COLO668 (cell line): ENCODE results near the gene ILDR2.

Source experiments
- DNase-seq: peaks from one replicate; lab custom pipeline; 2025; ENCODE audit not compliant: unreplicated experiment; lab: John Stamatoyannopoulos, UW

The ILDR2 gene, protein sequence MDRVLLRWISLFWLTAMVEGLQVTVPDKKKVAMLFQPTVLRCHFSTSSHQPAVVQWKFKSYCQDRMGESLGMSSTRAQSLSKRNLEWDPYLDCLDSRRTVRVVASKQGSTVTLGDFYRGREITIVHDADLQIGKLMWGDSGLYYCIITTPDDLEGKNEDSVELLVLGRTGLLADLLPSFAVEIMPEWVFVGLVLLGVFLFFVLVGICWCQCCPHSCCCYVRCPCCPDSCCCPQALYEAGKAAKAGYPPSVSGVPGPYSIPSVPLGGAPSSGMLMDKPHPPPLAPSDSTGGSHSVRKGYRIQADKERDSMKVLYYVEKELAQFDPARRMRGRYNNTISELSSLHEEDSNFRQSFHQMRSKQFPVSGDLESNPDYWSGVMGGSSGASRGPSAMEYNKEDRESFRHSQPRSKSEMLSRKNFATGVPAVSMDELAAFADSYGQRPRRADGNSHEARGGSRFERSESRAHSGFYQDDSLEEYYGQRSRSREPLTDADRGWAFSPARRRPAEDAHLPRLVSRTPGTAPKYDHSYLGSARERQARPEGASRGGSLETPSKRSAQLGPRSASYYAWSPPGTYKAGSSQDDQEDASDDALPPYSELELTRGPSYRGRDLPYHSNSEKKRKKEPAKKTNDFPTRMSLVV

DNA sequence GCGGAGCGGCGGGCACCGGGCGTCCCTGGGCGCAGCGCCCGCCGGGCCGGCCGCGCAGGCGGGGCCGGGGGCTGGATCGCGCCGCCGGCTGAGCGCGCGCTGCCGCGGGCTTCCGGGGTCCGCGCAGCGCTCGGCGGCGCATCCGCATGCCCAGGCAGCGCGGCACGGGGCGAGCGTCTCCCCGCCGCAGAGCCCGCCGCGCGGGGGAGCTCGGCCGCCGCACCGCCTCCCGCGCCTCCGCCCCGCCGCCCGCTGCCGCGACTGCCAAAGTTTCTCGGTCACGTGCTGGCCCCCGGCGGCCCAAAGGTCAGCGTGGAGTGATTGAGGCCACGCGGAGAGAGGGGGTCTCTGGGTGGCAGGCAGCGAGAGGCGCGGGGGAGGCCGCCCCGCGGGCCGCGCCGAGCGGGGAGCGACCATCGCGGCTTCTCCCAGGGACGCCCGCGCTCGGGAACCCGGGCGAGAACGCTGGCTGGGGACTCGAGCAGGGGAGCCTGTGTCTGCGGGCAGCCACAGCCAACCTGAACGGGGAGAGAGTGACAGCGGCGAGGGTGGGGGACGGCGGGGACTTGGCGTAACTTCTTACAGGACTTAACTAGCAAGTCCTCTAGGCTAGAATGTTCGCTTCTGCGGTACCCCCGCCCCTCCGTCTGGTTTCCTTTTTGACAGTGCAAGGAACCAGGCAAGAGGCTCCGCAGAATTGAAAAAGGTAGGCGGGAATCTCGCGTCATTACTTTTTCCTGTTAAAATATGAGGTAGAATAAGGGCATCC, at the start of gene ILDR2:
TSS of gene ILDR2 (minus strand) at position 180 of the 769 bp plus-strand sequence. CDS start 272 bp downstream, outside the sequence.
- DNase-seq, result peak; percentile 83

DNA sequence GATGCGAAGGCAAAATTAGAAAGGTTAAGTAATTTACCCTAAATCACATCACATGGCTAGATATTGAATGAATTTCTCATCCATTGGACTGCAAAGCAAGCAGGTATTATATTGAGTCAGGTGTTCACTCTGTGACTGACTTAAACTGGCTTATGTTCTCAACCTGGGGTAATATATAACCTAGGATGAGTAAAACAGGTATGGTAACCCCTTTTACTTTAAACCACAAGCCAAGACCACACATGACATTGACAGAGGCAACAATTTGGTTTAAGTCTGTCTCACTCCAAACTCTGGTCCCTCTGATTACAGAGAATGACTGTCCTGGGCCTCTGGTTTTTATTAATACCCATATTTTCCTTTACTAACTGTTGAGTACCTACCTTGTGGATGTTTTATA, 47.0 kb upstream of the ILDR2 start:
- no peak for DNase-seq

DNA sequence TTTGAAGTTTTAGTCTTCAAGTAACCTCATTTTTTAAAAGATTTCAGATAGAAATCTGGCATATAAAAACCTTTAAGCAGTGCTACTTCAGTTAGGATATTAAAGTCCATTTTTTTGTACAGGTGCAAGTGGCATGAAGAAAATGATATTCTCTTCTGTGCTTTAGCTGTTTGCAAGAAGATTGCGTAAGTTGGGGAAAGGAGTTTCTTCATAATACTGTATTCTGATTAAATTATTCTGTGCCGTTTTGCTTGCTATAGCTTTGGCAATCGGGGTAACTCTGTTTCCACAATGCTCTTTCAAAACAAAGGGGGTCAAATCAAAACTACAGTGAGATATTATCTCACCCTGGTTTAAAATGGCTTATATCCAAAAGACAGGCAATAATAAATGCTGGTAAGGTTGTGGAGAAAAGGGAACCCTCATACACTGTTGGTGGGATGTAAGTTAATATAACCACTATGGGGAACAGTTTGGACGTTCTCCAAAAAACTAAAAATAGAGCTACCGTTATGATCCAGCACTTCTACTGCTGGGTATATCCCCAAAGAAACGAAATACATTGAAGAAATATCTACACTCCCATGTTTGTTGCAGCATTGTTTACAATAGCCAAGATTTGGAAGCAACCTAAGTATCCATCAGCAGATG, 40.9 kb upstream of the ILDR2 start:
- DNase-seq, result no peak

DNA sequence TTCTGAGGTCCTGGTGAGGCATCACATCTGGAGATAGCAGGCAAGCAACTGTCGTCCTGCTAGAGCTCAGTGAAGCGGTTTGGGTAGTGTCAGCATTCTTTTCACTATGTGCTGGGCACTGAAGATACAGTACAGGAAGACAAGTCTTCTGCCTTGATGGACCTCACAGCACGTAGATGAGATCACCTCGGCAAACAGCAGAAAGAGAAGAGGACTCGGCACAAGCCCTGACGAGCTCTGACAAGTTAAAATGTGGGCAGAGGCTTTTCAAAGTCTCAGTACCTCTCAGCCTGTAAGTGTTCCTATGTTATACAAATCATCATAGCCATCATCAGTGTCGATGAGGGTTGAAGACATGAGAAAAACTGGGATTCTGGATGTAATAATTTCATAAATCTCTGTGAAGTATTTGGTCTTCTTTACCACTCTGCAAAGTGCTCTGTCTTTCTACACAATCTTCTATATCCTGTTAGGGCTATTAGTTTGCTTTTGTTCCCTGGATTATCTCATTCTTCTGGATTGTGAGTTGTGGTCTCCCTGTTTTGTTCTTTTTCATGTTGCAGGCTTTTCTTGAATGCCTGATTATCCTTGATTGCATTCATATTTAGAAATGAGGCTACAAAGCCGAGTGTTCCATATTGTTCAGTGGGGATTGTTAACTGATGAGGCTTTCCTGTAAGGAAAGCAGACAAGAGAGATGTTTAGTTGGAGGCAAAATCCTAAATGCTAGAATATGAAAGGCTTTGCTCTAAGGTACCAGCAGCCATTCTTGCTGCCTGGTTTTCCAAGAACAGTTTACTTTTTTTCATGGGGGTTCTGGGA, 38.0 kb upstream of the ILDR2 start:
- no peak for DNase-seq

DNA sequence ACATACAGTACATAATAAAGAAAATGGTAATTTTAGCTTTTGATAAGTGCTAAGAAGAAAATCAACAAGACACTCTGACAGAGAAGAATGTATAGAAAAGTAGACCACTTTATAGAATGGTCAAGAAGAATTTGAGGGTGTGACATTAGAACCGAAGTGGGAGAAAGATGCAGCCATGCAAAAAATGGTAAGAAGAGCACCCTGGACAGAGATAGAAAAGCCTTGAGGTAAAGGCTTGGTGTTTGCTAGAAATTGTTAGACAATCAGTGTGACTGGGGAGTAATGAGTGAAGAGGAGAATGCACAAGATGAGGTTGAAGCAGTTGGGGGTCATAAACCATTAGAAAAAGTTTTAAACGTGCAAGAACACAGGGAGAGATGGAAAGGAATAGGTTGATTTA, 37.2 kb upstream of the ILDR2 start:
- DNase-seq, result no peak

DNA sequence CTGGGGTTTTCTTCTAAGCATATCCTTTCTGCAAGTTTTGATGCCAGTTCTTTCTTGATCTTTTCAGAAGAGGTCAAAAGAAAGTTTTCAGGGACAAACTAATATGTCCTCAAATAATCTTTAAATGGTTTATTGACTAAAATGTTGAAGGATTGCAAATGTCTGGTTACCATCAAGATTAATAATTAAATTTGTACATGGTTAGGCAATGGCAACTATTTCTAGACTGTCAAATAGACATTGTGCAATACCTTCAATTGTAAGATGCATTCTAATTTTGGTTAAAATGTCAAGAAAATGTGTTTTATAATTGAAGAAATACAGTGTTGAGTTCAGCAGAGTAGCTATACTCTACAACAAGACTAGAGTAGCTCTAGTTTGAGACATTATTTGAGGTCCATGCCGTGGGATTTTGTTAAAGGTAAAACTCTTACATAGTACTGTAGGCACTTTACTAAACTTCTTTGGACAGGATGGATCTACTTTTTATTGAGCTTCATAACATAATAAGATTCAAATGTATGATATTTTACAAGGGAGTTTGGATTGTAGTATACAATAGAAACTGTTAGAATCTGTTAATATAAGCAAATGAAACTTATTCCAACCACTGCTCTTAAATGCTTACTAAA, 36.3 kb upstream of the ILDR2 start:
- no peak for DNase-seq

DNA sequence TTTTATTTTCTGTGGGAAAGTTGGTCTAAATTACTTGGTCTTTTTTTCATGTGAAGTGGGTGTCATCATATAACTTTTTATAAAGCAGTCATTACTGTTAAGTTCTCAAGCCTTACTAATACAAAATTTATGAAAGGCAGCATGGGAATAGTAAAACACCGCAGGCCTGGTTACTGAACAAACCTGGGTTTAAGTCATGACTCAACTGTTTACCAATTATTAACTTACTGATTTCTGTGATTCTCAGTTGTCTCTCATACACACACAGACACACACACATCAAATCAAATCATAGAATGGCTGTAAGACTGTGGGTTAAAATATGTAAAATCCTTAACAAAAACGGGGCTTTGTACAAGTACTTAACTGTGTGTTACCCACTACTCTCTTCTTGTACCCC, 28.4 kb upstream of the ILDR2 start:
- no peak for DNase-seq

DNA sequence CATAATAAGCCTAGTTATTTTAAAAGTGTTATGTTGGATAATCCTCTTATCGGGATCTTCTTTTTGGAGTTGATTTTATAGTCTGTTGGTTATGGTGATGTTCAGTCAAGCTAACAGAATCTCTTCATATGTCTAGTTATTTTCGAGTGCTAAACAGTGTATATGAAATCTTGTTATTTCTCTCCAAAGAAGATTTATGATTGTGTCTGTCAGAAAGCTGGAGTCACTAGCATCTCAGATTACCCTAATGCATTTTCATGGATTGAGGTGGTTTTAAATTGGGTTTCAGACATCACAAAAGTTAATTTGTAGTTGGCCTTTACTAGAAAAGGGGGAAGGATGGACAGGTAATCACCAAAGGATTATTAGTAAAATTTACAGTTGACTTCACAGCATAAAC, 27.0 kb upstream of the ILDR2 start:
- no peak for DNase-seq

DNA sequence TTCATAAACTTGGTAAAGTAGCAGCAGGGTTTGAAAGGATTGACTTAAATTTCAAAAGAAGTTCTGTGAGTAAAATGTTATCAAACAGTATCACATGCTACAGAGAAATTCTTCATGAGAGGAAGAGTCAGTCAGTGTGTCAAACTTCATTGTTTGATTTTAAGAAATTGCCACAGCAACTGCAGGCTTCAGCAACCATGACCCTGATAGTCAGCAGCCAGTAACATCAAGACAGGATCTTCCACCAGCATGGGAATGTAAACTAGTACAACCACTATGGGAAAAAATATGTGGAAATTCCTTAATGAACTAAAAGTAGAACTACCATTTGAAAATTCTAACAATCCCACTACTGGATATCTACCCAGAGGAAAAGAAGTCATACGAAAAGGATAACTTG, 25.2 kb upstream of the ILDR2 start:
- no peak for DNase-seq

DNA sequence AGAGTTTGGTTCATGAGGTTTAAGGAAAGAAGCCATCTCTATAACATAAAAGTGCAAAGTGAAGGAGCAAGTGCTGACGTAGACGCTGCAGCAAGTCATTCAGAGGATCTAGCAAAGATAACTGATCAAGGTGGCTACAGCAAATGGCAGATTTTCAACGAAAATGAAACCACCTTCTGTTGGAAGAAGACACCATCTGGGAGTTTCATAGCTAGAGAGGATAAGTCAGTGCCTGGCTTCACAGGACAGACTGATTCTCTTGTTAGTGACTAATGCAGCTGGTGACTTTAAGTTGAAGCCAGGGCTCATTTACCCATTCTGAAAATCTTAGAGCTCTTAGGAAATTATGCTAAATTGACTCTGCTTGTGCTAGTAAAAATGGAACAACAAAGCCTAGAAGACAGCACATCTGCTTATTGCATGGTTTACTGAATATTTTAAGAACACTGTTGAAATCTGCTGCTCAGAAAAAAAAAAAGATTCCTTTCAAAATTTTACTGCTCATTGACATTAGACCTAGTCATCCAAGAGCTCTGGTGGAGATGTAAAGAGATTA, 24.2 kb upstream of the ILDR2 start:
- DNase-seq, result no peak

DNA sequence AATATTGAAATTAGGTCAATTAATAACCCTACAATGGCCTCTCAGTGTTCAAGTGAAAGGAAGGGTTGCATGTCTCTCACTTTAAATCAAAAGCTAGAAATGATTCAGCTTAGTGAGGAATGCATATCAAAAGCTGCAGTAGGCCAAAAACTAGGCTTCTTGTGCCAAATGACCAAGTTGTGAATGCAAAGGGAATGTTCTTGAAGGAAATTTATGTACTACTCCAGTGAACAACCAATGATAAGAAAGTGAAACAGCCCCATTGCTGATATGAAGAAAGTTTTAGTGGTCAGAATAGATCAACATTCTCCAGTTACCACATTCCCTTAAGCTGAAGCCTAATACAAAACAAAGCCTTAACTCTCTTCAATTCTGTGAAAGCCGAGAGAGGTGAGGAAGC, 23.7 kb upstream of the ILDR2 start:
- no peak for DNase-seq

DNA sequence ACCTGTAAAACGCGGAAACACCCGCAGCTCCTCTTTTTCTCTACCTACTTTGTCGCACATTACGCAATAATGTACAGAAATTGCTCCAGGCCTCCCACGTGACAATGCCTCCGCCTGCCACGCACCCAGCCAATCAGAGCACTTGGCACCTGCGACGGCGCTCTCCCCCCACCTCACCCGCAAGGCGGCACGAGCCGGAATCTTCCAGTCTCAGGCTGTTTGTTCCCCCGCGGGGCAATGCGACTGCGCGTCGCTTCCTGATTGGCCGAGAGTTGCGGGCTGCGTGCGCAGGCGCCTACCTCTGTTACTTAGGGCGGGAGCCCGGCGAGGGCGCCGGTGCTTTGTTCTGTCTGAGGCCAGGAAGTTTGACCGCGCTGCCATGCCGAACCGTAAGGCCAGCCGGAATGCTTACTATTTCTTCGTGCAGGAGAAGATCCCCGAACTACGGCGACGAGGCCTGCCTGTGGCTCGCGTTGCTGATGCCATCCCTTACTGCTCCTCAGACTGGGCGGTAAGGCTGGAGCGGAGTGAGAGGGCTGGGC, 13.7 kb upstream of the ILDR2 start, which contains the start of gene MAEL:
TSS of gene MAEL (plus strand) at position 307 of the 542 bp plus-strand sequence. CDS start at position 380, 73 bp downstream.
- no peak for DNase-seq

DNA sequence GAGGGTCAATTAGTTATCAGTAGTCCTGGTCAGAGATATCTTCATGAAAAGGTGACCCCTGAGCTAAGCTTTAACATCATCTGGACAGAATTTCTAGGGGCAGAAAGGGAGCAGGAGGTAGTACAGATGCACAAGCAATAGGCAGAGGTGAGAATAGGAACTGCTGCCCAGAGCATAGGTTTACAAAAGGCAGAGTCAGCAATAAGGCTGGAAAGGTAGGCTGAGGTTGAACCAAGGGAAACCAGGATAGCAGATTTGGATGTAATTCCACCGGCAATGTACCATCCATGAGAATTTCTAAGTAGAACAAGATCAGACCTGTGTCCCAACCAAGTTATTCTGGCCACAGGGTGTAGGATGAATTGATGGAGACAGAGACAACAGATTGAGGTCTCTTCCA, 6.2 kb upstream of the ILDR2 start:
- DNase-seq, result no peak

DNA sequence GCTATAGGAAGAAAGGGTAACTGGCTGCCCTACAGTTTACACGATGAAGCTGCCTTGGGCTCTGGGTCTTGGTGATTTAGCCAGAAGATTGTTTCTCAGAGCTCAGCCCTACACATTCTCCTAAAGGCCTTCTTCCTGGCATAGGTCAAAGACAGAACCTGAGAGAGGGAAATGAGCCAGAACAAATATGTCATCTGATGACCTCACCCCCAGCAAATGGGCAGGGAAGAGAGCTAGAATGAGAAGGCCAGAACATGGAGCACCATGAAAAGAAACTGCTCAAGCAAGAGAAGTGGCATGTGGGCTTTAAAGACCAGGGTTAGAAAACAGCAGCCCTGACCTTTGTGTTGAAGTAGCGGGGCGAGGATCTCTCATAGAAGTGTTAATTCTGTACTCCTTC, 5.5 kb upstream of the ILDR2 start:
- peak; percentile 23 for DNase-seq

DNA sequence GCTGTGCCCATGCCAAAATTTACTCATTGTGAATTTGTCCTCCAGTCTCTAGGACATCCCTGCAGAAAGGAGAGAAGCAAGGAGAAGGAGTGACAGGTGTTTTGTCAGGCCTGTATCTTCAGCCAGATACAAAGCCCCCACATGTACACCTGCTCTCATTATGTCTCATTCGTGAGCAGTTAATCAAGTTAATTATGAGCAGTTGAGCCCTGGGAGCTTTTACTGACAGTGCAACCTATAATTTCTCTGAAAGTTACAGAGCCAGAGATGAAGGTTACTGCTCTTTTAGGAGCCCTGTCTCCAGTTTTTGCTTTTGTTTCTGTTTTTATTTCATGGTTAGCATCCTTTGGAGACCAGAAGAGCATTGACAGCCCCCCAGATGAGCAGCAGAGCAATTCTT, 5.0 kb upstream of the ILDR2 start:
- no peak for DNase-seq

DNA sequence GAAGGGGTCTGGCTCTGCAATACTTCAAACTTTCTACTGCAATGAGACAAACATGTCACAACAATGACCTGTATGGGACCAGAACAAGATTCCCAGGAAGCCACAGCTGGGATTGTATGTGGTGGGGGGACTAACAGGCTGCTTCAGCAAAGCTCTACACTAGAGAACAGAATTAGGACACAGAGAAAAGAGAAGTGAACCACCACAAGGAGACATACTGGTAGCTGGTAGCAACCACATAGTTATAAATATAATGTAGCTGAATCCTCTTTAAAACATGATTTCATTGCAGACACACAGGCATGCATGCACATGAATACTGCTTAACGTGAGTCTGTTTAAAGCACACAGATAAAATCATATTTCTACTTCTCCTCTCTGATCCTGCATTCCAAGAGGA, 3.5 kb upstream of the ILDR2 start:
- DNase-seq, result no peak

DNA sequence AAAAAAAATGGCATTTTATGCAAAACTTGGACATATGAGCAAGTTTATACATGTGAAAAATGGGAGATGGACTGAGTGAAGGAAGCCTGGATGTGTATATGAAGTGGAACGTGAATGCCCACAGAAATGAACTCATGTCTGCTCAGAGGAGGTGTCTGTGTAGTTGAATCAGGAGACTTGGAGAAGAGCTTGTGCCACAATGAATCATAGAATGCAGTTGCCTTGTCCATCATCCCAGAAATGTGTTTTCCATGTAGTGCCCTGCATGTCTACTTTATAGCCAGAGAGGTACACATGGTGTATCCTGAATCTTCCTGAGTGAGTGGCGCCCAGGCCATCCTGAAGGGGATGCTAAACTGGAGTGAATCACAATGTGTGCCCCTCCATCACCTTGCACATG, 2.6 kb upstream of the ILDR2 start:
- DNase-seq, result no peak

DNA sequence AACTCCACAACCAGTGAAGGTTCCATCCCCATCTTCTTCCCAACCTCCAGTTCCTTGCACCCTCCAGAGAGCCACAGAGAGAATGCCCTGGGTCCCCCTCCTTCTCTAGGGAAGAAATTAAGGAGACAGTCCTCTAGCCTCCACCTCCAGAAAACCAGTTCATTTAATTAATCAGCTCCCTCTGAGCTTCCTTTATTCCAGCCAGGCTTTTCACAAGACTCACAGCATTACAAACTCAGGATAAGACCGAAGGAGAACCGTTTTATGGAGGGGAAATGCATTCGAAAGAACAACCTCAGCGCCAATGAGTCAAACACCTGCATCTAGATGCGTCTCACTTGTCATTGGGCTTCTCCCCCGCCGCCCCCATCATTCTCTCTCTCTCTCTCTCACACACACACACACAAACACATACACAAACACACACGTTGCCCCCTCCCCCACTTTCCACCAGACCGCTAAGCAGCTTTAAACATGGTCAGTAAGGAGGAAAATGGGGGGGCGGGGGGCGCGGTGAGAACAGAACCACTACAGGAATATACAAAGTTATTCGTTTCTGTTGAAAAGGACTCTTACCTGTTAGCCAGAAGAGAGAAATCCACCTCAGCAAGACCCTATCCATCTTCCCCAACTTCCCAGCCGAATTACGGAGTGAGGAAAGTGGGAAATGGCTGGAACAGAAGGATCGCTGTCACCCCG, 544 bp downstream of the ILDR2 start:
- DNase-seq, result peak; percentile 39

DNA sequence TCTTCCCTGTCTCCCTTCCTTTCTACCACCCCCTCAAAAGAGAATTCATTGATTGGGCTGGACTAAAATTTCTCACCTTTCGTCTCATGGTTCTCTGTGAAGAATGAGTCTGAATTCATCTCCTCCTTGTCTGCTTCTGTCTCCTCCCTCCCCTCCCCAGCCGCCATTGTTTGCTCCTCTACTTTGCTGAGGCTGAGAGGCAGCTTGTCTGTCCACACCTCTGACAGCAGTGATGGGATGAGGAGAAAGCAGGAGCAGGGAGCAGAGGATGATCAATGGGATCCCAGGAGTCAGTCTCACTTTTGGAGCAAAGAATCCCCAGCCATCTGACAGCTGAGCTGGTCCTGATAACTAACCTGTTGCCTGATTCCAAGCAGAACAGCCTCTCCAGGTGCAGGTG, 2.5 kb downstream of the ILDR2 start:
- DNase-seq, result peak; percentile 17
